Lower lobe of right lung (tissue), 2 donors: Measurements from ENCODE around the gene DPF3. TPM values are rescaled to one million over a fixed set of nuclear protein-coding genes. Genes with fewer than 3 reads are reported as not detected.

Source experiments
- ATAC-seq, 2 donors: fragments of 200-7000 bp; cut with Tn5 transposase; one replicate each; pipeline ENCODE4 v1.9.1; 2020 to 2022; ENCODE audit warnings: mild to moderate bottlenecking in 2 of 2, moderate library complexity in 2 of 2
- DNase-seq: peaks from one replicate; pipeline ENCODE4 v3.0.0-alpha.2; 2020
- H3K27ac ChIP-seq: fragments of 200-600 bp; one replicate; pipeline ENCODE4 v1.8.0; 2022
- H3K27me3 ChIP-seq: fragments of 200-600 bp; one replicate; pipeline ENCODE4 v1.8.0; 2022; ENCODE audit warnings: low read depth
- H3K36me3 ChIP-seq: fragments of 200-600 bp; one replicate; pipeline ENCODE4 v1.8.0; 2022; ENCODE audit warnings: mild to moderate bottlenecking
- H3K4me1 ChIP-seq: fragments of 200-600 bp; one replicate; pipeline ENCODE4 v1.8.0; 2022
- H3K4me3 ChIP-seq: fragments of 200-600 bp; one replicate; pipeline ENCODE4 v1.8.0; 2022; ENCODE audit warnings: mild to moderate bottlenecking
- H3K9me3 ChIP-seq: fragments of 200-600 bp; one replicate; pipeline ENCODE4 v1.8.0; 2022
- CTCF ChIP-seq: fragments of 200-600 bp; IDR thresholded peaks from one replicate; pipeline ENCODE4 v1.8.0; 2022; ENCODE audit warnings: antibody characterized with exemption, mild to moderate bottlenecking
- intact Hi-C: fragments of 100-400 bp; cut with DNase I; formaldehyde crosslinking; loops from one replicate; pipeline ENCODE4 v1.11.0; 2022
- total RNA-seq: library from RNA; stranded (reverse); fragmentation: NEBNext Ultra II Directional; extraction: Animal tissue kit (Norgen Biotek cat#: 25700); gene quantifications from one replicate; pipeline ENCODE4 v1.2.1, GENCODE V29; 2021
- donor health status: DM: no; HTN: yes; CAD: no; lungs with severe emphysema.

Gene DPF3
- total RNA-seq, 1 donor from 2014 or later: 0.59 TPM

GRCh38 chr14:72633551-72633950, 260.4 kb downstream of the DPF3 start:
- no peak for TF ChIP-seq CTCF
- DNase-seq: no peak
- Histone ChIP-seq H3K36me3 (no peaks in the 10 kb centered on the region), H3K27me3 (no peaks in the 10 kb centered on the region), H3K9me3 (no peaks in the 10 kb centered on the region), H3K27ac (no peak overlapping the region), H3K4me1 (no peaks in the 10 kb centered on the region), H3K4me3 (no peak overlapping the region)
- no peak for ATAC-seq
- intact Hi-C loops: no loop called here

GRCh38 chr14:72632727-72633126, 261.2 kb downstream of the DPF3 start:
- DNase-seq (no peak), ATAC-seq (no peak)
- Histone ChIP-seq H3K4me3 (no peak overlapping the region), H3K36me3 (no peaks in the 10 kb centered on the region), H3K27ac (no peak overlapping the region), H3K27me3 (no peaks in the 10 kb centered on the region), H3K9me3 (no peaks in the 10 kb centered on the region), H3K4me1 (no peaks in the 10 kb centered on the region)
- no peak for TF ChIP-seq CTCF
- intact Hi-C loops: no loop called here

GRCh38 chr14:72631401-72631800, 262.5 kb downstream of the DPF3 start:
- intact Hi-C loops: no loop called here
- no peak for TF ChIP-seq CTCF
- H3K27ac ChIP-seq: no peak overlapping the region
- peaks cover 5% of the 10 kb centered on the region for H3K9me3 ChIP-seq
- no peaks in the 10 kb centered on the region for H3K4me1 ChIP-seq
- H3K36me3 ChIP-seq: no peaks in the 10 kb centered on the region
- no peak overlapping the region for H3K4me3 ChIP-seq
- H3K27me3 ChIP-seq: no peaks in the 10 kb centered on the region
- no peak for ATAC-seq
- no peak for DNase-seq

- no peaks in the 10 kb centered on the region for H3K27me3 ChIP-seq
- H3K36me3 ChIP-seq: no peaks in the 10 kb centered on the region
- H3K9me3 ChIP-seq: peaks cover 5% of the 10 kb centered on the region
- intact Hi-C loops: no loop called here
- no peak overlapping the region for H3K4me3 ChIP-seq
- no peak overlapping the region for H3K27ac ChIP-seq
- H3K4me1 ChIP-seq: no peaks in the 10 kb centered on the region
- DNase-seq: no peak
- ATAC-seq: no peak
- TF ChIP-seq CTCF: no peak
These were observed 263.5 kb downstream of the DPF3 start for GRCh38 chr14:72630374-72630773.

- Histone ChIP-seq H3K36me3 (no peaks in the 10 kb centered on the region), H3K27ac (no peak overlapping the region), H3K9me3 (peaks cover 5% of the 10 kb centered on the region), H3K27me3 (no peaks in the 10 kb centered on the region), H3K4me3 (no peak overlapping the region), H3K4me1 (no peaks in the 10 kb centered on the region)
- no peak for TF ChIP-seq CTCF
- ATAC-seq (no peak), DNase-seq (no peak)
- intact Hi-C loops: no loop called here
These were observed 264.4 kb downstream of the DPF3 start for GRCh38 chr14:72629534-72629933.

GRCh38 chr14:72625689-72626088, 268.2 kb downstream of the DPF3 start:
- H3K36me3 ChIP-seq: no peaks in the 10 kb centered on the region
- intact Hi-C loops: no loop called here
- TF ChIP-seq CTCF: no peak
- ATAC-seq (no peak), DNase-seq (no peak)
- H3K27ac ChIP-seq: no peak overlapping the region
- no peaks in the 10 kb centered on the region for H3K27me3 ChIP-seq
- H3K4me3 ChIP-seq: no peak overlapping the region
- H3K9me3 ChIP-seq: peaks cover 5% of the 10 kb centered on the region
- no peaks in the 10 kb centered on the region for H3K4me1 ChIP-seq
